H9 (cell line): Measurements from ENCODE around the gene SNRNP48. TPM values are rescaled to one million over a fixed set of nuclear protein-coding genes. Genes with fewer than 3 reads are reported as not detected.

ENCODE experiments used
- DNase-seq: peaks from one replicate; pipeline ENCODE4 v3.0.0-alpha.2; 2017
- H2AFZ ChIP-seq: one replicate; pipeline ENCODE4 v1.6.1; 2013; ENCODE audit warnings: mild to moderate bottlenecking, low read length, control low read depth, moderate library complexity
- H2AK5ac ChIP-seq: 2 replicates; pipeline ENCODE4 v1.6.1; 2013; ENCODE audit warnings: low read length, control low read depth, mixed read lengths; ENCODE audit not compliant: insufficient read length
- H2BK120ac ChIP-seq: one replicate; pipeline ENCODE4 v1.6.1; 2013; ENCODE audit warnings: low read depth, mild to moderate bottlenecking, low read length, control low read depth, inconsistent platforms; ENCODE audit not compliant: poor library complexity, severe bottlenecking
- H2BK12ac ChIP-seq: 2 replicates; pipeline ENCODE4 v1.6.1; 2013; ENCODE audit warnings: low read length, control low read depth, mixed read lengths, low read depth; ENCODE audit not compliant: insufficient read length
- H2BK15ac ChIP-seq: 2 replicates; pipeline ENCODE4 v1.6.1; 2013; ENCODE audit warnings: low read depth, low read length, control low read depth
- H2BK20ac ChIP-seq: one replicate; pipeline ENCODE4 v1.6.1; 2013; ENCODE audit warnings: low read depth, mild to moderate bottlenecking, low read length, control low read depth, inconsistent platforms; ENCODE audit not compliant: poor library complexity, severe bottlenecking
- H2BK5ac ChIP-seq: 2 replicates; pipeline ENCODE4 v1.6.1; 2013; ENCODE audit warnings: low read length, control low read depth, mixed read lengths; ENCODE audit not compliant: insufficient read length
- H3K14ac ChIP-seq: 2 replicates; pipeline ENCODE4 v1.6.1; 2013; ENCODE audit warnings: low read length, control low read depth; ENCODE audit not compliant: insufficient read depth
- H3K18ac ChIP-seq: 2 replicates; pipeline ENCODE4 v1.6.1; 2013; ENCODE audit warnings: low read depth, mild to moderate bottlenecking, mixed read lengths, low read length, control low read depth; ENCODE audit not compliant: insufficient read length
- H3K23ac ChIP-seq: 2 replicates; pipeline ENCODE4 v1.6.1; 2013; ENCODE audit warnings: low read length, control low read depth, mixed read lengths, low read depth; ENCODE audit not compliant: insufficient read length
- H3K23me2 ChIP-seq: 2 replicates; pipeline ENCODE4 v1.6.1; 2013; ENCODE audit warnings: low read depth, mild to moderate bottlenecking, mixed read lengths, low read length, control low read depth; ENCODE audit not compliant: insufficient read length, poor library complexity, severe bottlenecking
- H3K27ac ChIP-seq: 2 replicates; pipeline ENCODE4 v1.5.1; 2013; ENCODE audit warnings: low read length, control low read depth, mixed read lengths, low read depth; ENCODE audit not compliant: insufficient read length
- H3K27me3 ChIP-seq: 2 replicates; pipeline ENCODE4 v1.6.1; 2013; ENCODE audit warnings: low read length, control low read depth, inconsistent platforms; ENCODE audit not compliant: insufficient read depth
- H3K4ac ChIP-seq: 2 replicates; pipeline ENCODE4 v1.6.1; 2013; ENCODE audit warnings: low read depth, mild to moderate bottlenecking, control low read depth, inconsistent platforms, low read length, moderate library complexity
- H3K4me1 ChIP-seq: 2 replicates; pipeline ENCODE4 v1.6.1; 2013; ENCODE audit warnings: low read length, control low read depth, inconsistent platforms; ENCODE audit not compliant: insufficient read depth
- H3K4me2 ChIP-seq: 2 replicates; pipeline ENCODE4 v1.6.1; 2013; ENCODE audit warnings: low read length, control low read depth, mixed read lengths; ENCODE audit not compliant: insufficient read length, insufficient read depth
- H3K56ac ChIP-seq: 2 replicates; pipeline ENCODE4 v1.6.1; 2013; ENCODE audit warnings: low read depth, mild to moderate bottlenecking, mixed read lengths, low read length, control low read depth; ENCODE audit not compliant: insufficient read length
- H3K79me1 ChIP-seq: 2 replicates; pipeline ENCODE4 v1.6.1; 2013; ENCODE audit warnings: low read depth, mild to moderate bottlenecking, moderate library complexity, low read length, control low read depth, inconsistent platforms; ENCODE audit not compliant: insufficient read depth, poor library complexity, severe bottlenecking
- H3K79me2 ChIP-seq: 2 replicates; pipeline ENCODE4 v1.6.1; 2013; ENCODE audit warnings: low read length, control low read depth, inconsistent platforms; ENCODE audit not compliant: insufficient read depth
- H3K9ac ChIP-seq: 2 replicates; pipeline ENCODE4 v1.6.1; 2013; ENCODE audit warnings: low read length, control low read depth, mixed read lengths; ENCODE audit not compliant: insufficient read length; ENCODE audit errors: extremely low read depth
- H3K9me3 ChIP-seq: one replicate; pipeline ENCODE4 v1.6.1; 2013; ENCODE audit warnings: low read depth, low read length, inconsistent platforms; ENCODE audit not compliant: control insufficient read depth
- H3T11ph ChIP-seq: one replicate; pipeline ENCODE4 v1.6.1; 2013; ENCODE audit warnings: mild to moderate bottlenecking, low read length, control low read depth, inconsistent platforms
- H4K20me1 ChIP-seq: one replicate; pipeline ENCODE4 v1.6.1; 2013; ENCODE audit not compliant: control insufficient read depth, insufficient read length, insufficient read depth
- H4K5ac ChIP-seq: 2 replicates; pipeline ENCODE4 v1.6.1; 2013; ENCODE audit warnings: low read depth, mild to moderate bottlenecking, mixed read lengths, low read length, control low read depth; ENCODE audit not compliant: insufficient read length
- H4K8ac ChIP-seq: replicated peaks from 2 replicates; pipeline ENCODE4 v1.6.1; 2013; ENCODE audit warnings: low read length, control low read depth, mixed read lengths, low read depth; ENCODE audit not compliant: insufficient read length
- H4K91ac ChIP-seq: 2 replicates; pipeline ENCODE4 v1.6.1; 2013; ENCODE audit warnings: low read depth, mild to moderate bottlenecking, moderate library complexity, mixed read lengths, low read length, control low read depth; ENCODE audit not compliant: insufficient read length
- H3K27ac Mint-ChIP-seq, 3 experiments: 2 replicates in 2 of 3; 3 replicates in 1 of 3; pipeline ENCODE4 v1.8.0; 2020 to 2021; ENCODE audit warnings: mixed read lengths in 3 of 3, mild to moderate bottlenecking in 1 of 3, moderate library complexity in 1 of 3
- H3K27me3 Mint-ChIP-seq: 2 replicates; pipeline ENCODE4 v1.8.0; 2021; ENCODE audit warnings: low read depth, mild to moderate bottlenecking, moderate library complexity, mixed read lengths
- H3K36me3 Mint-ChIP-seq, 3 experiments: 2 replicates in 2 of 3; 3 replicates in 1 of 3; pipeline ENCODE4 v1.8.0; 2020 to 2021; ENCODE audit warnings: low read depth in 3 of 3, mixed read lengths in 3 of 3; ENCODE audit not compliant: insufficient read depth in 1 of 3
- H3K4me1 Mint-ChIP-seq, 2 experiments: 2 replicates each; pipeline ENCODE4 v1.8.0; 2020; ENCODE audit warnings: mixed read lengths in 2 of 2
- H3K4me3 Mint-ChIP-seq, 2 experiments: 2 replicates in 1 of 2; 3 replicates in 1 of 2; pipeline ENCODE4 v1.8.0; 2020 to 2021; ENCODE audit warnings: mild to moderate bottlenecking in 2 of 2, mixed read lengths in 2 of 2, moderate library complexity in 1 of 2
- H3K9me3 Mint-ChIP-seq, 2 experiments: 2 replicates in 1 of 2; 3 replicates in 1 of 2; pipeline ENCODE4 v1.8.0; 2020; ENCODE audit warnings: mild to moderate bottlenecking in 2 of 2, mixed read lengths in 2 of 2, moderate library complexity in 1 of 2
- WGBS: extraction: QIAGEN DNeasy Blood & Tissue Kit; methylation state at CpG from one replicate; pipeline ENCODE4 v1.1.7; 2013; ENCODE audit warnings: missing lambda C conversion rate, low lambda C conversion rate, mixed read lengths; ENCODE audit not compliant: insufficient read length; ENCODE audit errors: extremely low coverage; 5-methylcytosine and 5-hydroxymethylcytosine counted together
- total RNA-seq: library from RNA; stranded (reverse); gene quantifications from 2 replicates; pipeline ENCODE4 v1.2.1, GENCODE V29; 2021
- TF ChIP-seq, protein P1 (sequence below): fragments of 200-600 bp; sonication (generic); conservative IDR thresholded peaks from 3 replicates; pipeline ENCODE4 v1.8.0; 2021; ENCODE audit warnings: antibody characterized with exemption, mild to moderate bottlenecking

Gene SNRNP48
- total RNA-seq, 1 experiment from 2014 or later = 16.9 TPM

DNA sequence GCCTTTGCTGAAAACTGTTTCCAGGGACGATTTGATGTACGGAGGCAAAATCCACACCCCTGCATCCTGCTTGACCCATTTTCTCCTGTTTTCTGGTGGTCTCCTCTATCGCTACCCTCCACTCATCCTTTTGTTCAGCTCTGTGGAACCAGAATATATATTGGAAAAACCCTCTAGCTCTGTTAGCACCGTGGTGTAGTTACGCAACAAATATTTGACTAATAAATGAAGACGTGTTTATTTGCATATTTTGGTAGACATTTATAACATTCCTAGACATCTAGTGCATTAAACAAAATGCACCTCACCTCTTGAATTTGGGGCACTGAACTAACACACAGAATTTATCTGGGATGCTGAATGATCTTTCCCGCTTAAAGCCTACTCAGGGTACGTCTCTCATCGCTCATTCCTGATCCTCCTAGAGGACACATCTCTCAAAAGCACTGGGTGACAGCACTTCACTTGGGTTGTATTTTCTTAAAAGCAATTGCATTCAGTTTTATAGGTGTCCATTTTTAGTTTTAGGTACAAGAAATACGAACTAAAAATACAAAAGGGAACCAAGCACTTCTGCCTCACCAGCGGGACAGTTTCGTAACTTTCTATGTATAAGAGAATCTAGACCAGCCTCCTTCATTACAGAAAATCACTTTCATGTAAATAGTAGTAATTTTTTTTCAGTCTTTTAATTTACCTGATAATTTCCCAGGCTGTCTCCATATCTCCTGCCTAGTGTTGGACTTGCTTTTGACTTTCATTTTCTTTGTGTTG is 59.2 kb downstream of the SNRNP48 start:
- Histone ChIP-seq H3K4me2 (no peak overlapping the region), H3K56ac (no peak overlapping the region), H3K4me1 (no peaks in the 10 kb centered on the region), H4K91ac (no peak overlapping the region), H3K79me1 (no peaks in the 10 kb centered on the region), H3K27me3 (no peaks in the 10 kb centered on the region; the same call in 1 of the 2 replicates), H2BK5ac (no peak overlapping the region), H3K23me2 (no peaks in the 10 kb centered on the region), H4K8ac (no peak overlapping the region), H3K23ac (no peak overlapping the region), H2BK12ac (no peak overlapping the region), H3K18ac (no peak overlapping the region), H3K14ac (no peak overlapping the region), H2BK15ac (no peak overlapping the region), H3K9me3 (no peaks in the 10 kb centered on the region), H4K20me1 (no peaks in the 10 kb centered on the region), H3K9ac (no peak overlapping the region), H3K4ac (no peak overlapping the region), H2BK20ac (no peak overlapping the region), H2AK5ac (no peak overlapping the region), H4K5ac (no peak overlapping the region), H2BK120ac (no peak overlapping the region), H3T11ph (no peak overlapping the region), H2AFZ (no peak overlapping the region), H3K27ac (no peak overlapping the region), H3K79me2 (no peaks in the 10 kb centered on the region)
- no peaks in the 10 kb centered on the region for H3K36me3 Mint-ChIP-seq
- TF ChIP-seq, protein P1, sequence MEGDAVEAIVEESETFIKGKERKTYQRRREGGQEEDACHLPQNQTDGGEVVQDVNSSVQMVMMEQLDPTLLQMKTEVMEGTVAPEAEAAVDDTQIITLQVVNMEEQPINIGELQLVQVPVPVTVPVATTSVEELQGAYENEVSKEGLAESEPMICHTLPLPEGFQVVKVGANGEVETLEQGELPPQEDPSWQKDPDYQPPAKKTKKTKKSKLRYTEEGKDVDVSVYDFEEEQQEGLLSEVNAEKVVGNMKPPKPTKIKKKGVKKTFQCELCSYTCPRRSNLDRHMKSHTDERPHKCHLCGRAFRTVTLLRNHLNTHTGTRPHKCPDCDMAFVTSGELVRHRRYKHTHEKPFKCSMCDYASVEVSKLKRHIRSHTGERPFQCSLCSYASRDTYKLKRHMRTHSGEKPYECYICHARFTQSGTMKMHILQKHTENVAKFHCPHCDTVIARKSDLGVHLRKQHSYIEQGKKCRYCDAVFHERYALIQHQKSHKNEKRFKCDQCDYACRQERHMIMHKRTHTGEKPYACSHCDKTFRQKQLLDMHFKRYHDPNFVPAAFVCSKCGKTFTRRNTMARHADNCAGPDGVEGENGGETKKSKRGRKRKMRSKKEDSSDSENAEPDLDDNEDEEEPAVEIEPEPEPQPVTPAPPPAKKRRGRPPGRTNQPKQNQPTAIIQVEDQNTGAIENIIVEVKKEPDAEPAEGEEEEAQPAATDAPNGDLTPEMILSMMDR = no peak
- H3K27ac Mint-ChIP-seq = no peak overlapping the region
- WGBS = no CpG with 5 or more reads among the region's 12 CpGs
- DNase-seq = no peak
- no peaks in the 10 kb centered on the region for H3K4me1 Mint-ChIP-seq
- peaks cover 2% of the 10 kb centered on the region for H3K27me3 Mint-ChIP-seq
- H3K4me3 Mint-ChIP-seq = no peak overlapping the region
- H3K9me3 Mint-ChIP-seq = no peaks in the 10 kb centered on the region
